A673 (cell line): ENCODE data around the gene UNG. TPM values are rescaled to one million over a fixed set of nuclear protein-coding genes. Genes with fewer than 3 reads are reported as not detected.

Source experiments
- BruUV-seq: library from RNA; stranded (reverse); fragments of 400-500 nt; replicated peaks from 2 replicates; lab custom pipeline; 2021; lab: Mats Ljungman, UMichigan
- CTCF ChIA-PET: fragments of 300-600 bp; sonication (Branson Sonifier 250); formaldehyde crosslinking; loops from one replicate; lab custom pipeline; 2022; ENCODE audit warnings: antibody characterized with exemption; lab: Charles Lee
- POLR2A ChIA-PET: fragments of 300-600 bp; sonication (Branson Sonifier 250); formaldehyde crosslinking; loops from one replicate; lab custom pipeline; 2022; ENCODE audit warnings: antibody characterized with exemption; ENCODE audit not compliant: low non-redundant PET; lab: Charles Lee
- DNase-seq: peaks from one replicate; pipeline ENCODE4 v3.0.0-alpha.2; 2015; ENCODE audit warnings: low spot score
- H3K27ac ChIP-seq: fragments of 200-600 bp; sonication (generic); 2 replicates; pipeline ENCODE4 v1.5.1; 2016; ENCODE audit warnings: mixed run types, low read depth, mild to moderate bottlenecking, mixed read lengths, antibody characterized with exemption, low read length; ENCODE audit not compliant: poor library complexity, severe bottlenecking
- H3K27me3 ChIP-seq: fragments of 200-600 bp; sonication (generic); replicated peaks from 2 replicates; pipeline ENCODE4 v1.6.1; 2017; ENCODE audit warnings: mixed run types, low read depth, mild to moderate bottlenecking, mixed read lengths, antibody characterized with exemption, low read length; ENCODE audit not compliant: insufficient read depth, poor library complexity
- H3K36me3 ChIP-seq: fragments of 200-600 bp; sonication (generic); 2 replicates; pipeline ENCODE4 v1.6.1; 2016; ENCODE audit warnings: mixed run types, mild to moderate bottlenecking, mixed read lengths, antibody characterized with exemption, low read length; ENCODE audit not compliant: insufficient read depth, poor library complexity, severe bottlenecking
- H3K4me1 ChIP-seq: fragments of 200-600 bp; sonication (generic); 2 replicates; pipeline ENCODE4 v1.6.1; 2017; ENCODE audit warnings: mixed run types, mild to moderate bottlenecking, mixed read lengths, antibody characterized with exemption, low read length; ENCODE audit not compliant: insufficient read depth, poor library complexity, severe bottlenecking
- H3K4me3 ChIP-seq: fragments of 200-600 bp; sonication (generic); 2 replicates; pipeline ENCODE4 v1.5.1; 2016; ENCODE audit warnings: low read depth, mixed run types, mild to moderate bottlenecking, mixed read lengths, low read length; ENCODE audit not compliant: poor library complexity, severe bottlenecking
- H3K9me3 ChIP-seq: fragments of 200-600 bp; sonication (generic); 2 replicates; pipeline ENCODE4 v1.6.1; 2016; ENCODE audit warnings: mixed run types, low read depth, mild to moderate bottlenecking, mixed read lengths, antibody characterized with exemption, low read length; ENCODE audit not compliant: poor library complexity, severe bottlenecking
- CTCF ChIP-seq: fragments of 300-800, 200-600 bp; sonication (generic); conservative IDR thresholded peaks from 2 replicates; pipeline ENCODE4 v1.5.1; 2017; ENCODE audit warnings: low read depth, mild to moderate bottlenecking, antibody characterized with exemption, low read length, moderate library complexity, mixed read lengths
- EZH2 ChIP-seq: fragments of 200-600 bp; sonication (generic); IDR thresholded peaks from 2 replicates; pipeline ENCODE4 v1.6.1; 2017; ENCODE audit warnings: borderline replicate concordance, low read depth, mild to moderate bottlenecking, mixed read lengths, antibody characterized with exemption, low read length; ENCODE audit not compliant: poor library complexity, severe bottlenecking
- intact Hi-C: fragments of 100-400 bp; cut with micrococcal nuclease; formaldehyde crosslinking; loops from one replicate; pipeline ENCODE4 v1.10.0; 2022; ENCODE audit not compliant: unreplicated experiment
- total RNA-seq: library from RNA; stranded (reverse); gene quantifications from 2 replicates; pipeline ENCODE4 v1.2.3, GENCODE V29; 2021

Gene UNG
- total RNA-seq, 1 experiment from 2014 or later: 58.5 TPM

GRCh38 chr12:109054520-109054919 lies 42.9 kb upstream of the UNG start:
- TF ChIP-seq CTCF (no peak), EZH2 (no peak)
- Histone ChIP-seq H3K27me3 (no peaks in the 10 kb centered on the region), H3K4me3 (no peak overlapping the region), H3K9me3 (no peaks in the 10 kb centered on the region), H3K4me1 (peaks cover 7% of the 10 kb centered on the region), H3K27ac (no peak overlapping the region), H3K36me3 (no peaks in the 10 kb centered on the region)
- ChIA-PET CTCF (interaction anchor here (0.6 kb wide), 2 partner anchors 172 to 254 kb away, joined by 3 read pairs; no protein-coding TSS in a partner anchor), POLR2A (no interaction called here)
- BruUV-seq: no TSS peak
- intact Hi-C loops: no loop called here
- no peak for DNase-seq

DNA sequence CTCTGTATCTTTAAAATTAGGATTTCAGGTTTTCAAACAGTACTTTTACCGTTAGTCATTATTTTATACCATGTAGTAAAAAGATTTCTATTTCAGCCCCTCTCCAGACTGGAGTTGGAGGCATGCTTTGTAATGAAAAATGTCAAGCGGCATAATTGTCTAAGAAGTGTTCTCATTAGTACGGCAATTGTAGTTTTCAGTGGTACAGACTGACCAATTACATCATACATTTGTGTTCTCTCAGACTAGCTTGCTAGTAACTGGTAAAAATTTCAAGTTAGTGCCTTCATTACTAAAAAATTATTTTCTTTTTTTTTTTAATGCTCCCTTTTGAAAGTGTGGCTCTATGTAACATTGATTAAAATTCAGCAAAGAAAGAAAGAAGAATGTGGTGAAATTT lies 40.5 kb upstream of the UNG start:
- no peak for DNase-seq
- no TSS peak for BruUV-seq
- ChIA-PET POLR2A (no interaction called here), CTCF (no interaction called here)
- no peak overlapping the region for H3K27ac ChIP-seq
- H3K36me3 ChIP-seq: no peaks in the 10 kb centered on the region
- H3K27me3 ChIP-seq: no peaks in the 10 kb centered on the region
- H3K4me1 ChIP-seq: peaks cover 7% of the 10 kb centered on the region
- intact Hi-C loops: no loop called here
- H3K4me3 ChIP-seq: no peak overlapping the region
- no peak for TF ChIP-seq CTCF
- TF ChIP-seq EZH2: no peak
- no peaks in the 10 kb centered on the region for H3K9me3 ChIP-seq

GRCh38 chr12:109057376-109057775 lies 40.0 kb upstream of the UNG start:
- POLR2A ChIA-PET: no interaction called here

More at GRCh38 chr12:109057376-109057775, 40.0 kb upstream of the UNG start:
- no peak for DNase-seq
- CTCF ChIA-PET: no interaction called here
- intact Hi-C loops: no loop called here
- Histone ChIP-seq H3K9me3 (no peaks in the 10 kb centered on the region), H3K27me3 (no peaks in the 10 kb centered on the region), H3K27ac (no peak overlapping the region), H3K4me3 (no peak overlapping the region), H3K4me1 (peaks cover 7% of the 10 kb centered on the region), H3K36me3 (no peaks in the 10 kb centered on the region)
- no TSS peak for BruUV-seq
- no peak for TF ChIP-seq CTCF
